ENCODE data around the gene DENND2A. TPM values are rescaled to one million over a fixed set of nuclear protein-coding genes. Genes with fewer than 3 reads are reported as not detected.
A peak's percentile ranks its signal among the peaks of the same experiment; 100 is the strongest.

The DENND2A gene
- total RNA-seq, 1 experiment from 2014 or later: not detected

DNA sequence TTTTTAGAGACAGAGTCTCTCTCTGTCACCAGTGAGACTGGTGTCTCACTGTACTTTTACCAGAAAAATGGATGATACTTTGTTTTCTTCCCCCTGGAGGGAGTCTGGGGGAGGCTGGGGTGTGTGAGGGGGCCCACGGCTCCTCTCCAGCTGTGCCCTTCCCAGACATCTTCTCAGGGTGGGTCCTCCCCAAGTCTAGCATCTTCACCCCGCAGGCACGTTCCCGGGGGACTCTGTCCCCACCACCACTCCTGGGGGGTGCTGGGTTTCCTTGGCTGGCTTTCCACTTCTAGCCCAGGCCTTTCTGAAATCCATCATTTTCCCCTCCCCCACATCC is 99.5 kb downstream of the DENND2A start:
- TF ChIP-seq CTCF (IDR thresholded peaks at IDR 0.05; ENCODE audit: unreplicated experiment): no peak
- Mint-ChIP-seq H3K36me3 (ENCODE audit: insufficient read depth, unreplicated experiment) (peaks cover 4% of the 10 kb centered on the region), H3K9me3 (ENCODE audit: low read depth, unreplicated experiment) (no peaks in the 10 kb centered on the region), H3K27ac (ENCODE audit: unreplicated experiment) (no peak overlapping the region), H3K4me1 (ENCODE audit: low read depth, unreplicated experiment) (peaks cover 19% of the 10 kb centered on the region), H3K27me3 (ENCODE audit: unreplicated experiment) (peaks cover 21% of the 10 kb centered on the region), H3K4me3 (ENCODE audit: low read depth, unreplicated experiment) (no peak overlapping the region)
- CTCF ChIA-PET: interaction anchor here (0.6 kb wide), 1 partner anchor 129 kb away, joined by 6 read pairs; no protein-coding TSS in a partner anchor
- intact Hi-C loops (cut with micrococcal nuclease; ENCODE audit: unreplicated experiment): no loop called here
- no peak for DNase-seq
- no TSS peak for BruUV-seq (replicated peaks)

DNA sequence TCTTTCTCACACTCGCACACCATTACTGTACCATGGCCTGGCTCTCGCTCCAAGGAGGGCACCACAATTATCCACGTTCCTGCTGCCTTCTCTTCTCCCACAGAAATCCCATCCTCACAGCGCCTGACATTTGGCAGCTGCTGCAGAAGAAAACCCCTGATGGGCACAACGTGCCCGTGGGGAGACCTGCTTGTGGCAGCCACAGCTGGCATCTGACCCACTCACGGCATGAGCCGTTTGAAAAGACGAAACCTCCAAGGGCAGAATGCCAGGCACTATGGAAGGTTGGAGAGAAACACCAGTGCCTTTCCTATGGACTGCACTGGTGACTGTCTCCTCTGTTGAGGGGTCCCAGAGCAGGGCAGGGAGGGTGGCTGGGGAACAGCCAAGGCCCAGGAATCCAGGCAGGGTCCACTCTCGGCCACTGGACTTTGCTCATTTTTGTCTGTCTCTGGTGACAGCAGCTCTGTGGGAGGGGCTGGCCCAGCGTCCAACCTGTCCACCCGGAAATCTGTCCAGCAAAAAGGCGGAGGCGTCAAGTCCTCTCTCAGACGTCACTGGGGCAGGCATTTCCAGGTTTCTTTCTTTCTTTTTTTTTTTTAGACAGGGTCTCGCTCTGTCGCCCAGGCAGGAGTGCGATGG is 100.4 kb downstream of the DENND2A start:
- DNase-seq: peak; percentile 32
- Mint-ChIP-seq H3K36me3 (ENCODE audit: insufficient read depth, unreplicated experiment) (peaks cover 4% of the 10 kb centered on the region), H3K27ac (ENCODE audit: unreplicated experiment) (no peak overlapping the region), H3K4me3 (ENCODE audit: low read depth, unreplicated experiment) (no peak overlapping the region), H3K9me3 (ENCODE audit: low read depth, unreplicated experiment) (no peaks in the 10 kb centered on the region), H3K27me3 (ENCODE audit: unreplicated experiment) (peaks cover 12% of the 10 kb centered on the region), H3K4me1 (ENCODE audit: low read depth, unreplicated experiment) (peaks cover 19% of the 10 kb centered on the region)
- no TSS peak for BruUV-seq (replicated peaks)
- TF ChIP-seq CTCF (IDR thresholded peaks at IDR 0.05; ENCODE audit: unreplicated experiment): no peak
- CTCF ChIA-PET: no interaction called here
- intact Hi-C loops (cut with micrococcal nuclease; ENCODE audit: unreplicated experiment): no loop called here

- Mint-ChIP-seq H3K4me3 (ENCODE audit: low read depth, unreplicated experiment) (no peak overlapping the region), H3K27me3 (ENCODE audit: unreplicated experiment) (peaks cover 11% of the 10 kb centered on the region), H3K9me3 (ENCODE audit: low read depth, unreplicated experiment) (no peaks in the 10 kb centered on the region), H3K4me1 (ENCODE audit: low read depth, unreplicated experiment) (peaks cover 19% of the 10 kb centered on the region), H3K36me3 (ENCODE audit: insufficient read depth, unreplicated experiment) (peaks cover 4% of the 10 kb centered on the region), H3K27ac (ENCODE audit: unreplicated experiment) (no peak overlapping the region)
- no TSS peak for BruUV-seq (replicated peaks)
- CTCF ChIA-PET: no interaction called here
- intact Hi-C loops (cut with micrococcal nuclease; ENCODE audit: unreplicated experiment): no loop called here
- no peak for DNase-seq
- TF ChIP-seq CTCF (IDR thresholded peaks at IDR 0.05; ENCODE audit: unreplicated experiment): no peak
These were observed 101.2 kb downstream of the DENND2A start for GRCh38 chr7:140539461-140539860.

GRCh38 chr7:140537750-140538482 is 102.7 kb downstream of the DENND2A start:
- Mint-ChIP-seq H3K27ac (ENCODE audit: unreplicated experiment) (no peak overlapping the region), H3K4me1 (ENCODE audit: low read depth, unreplicated experiment) (peaks cover 26% of the 10 kb centered on the region), H3K27me3 (ENCODE audit: unreplicated experiment) (peaks cover 22% of the 10 kb centered on the region), H3K4me3 (ENCODE audit: low read depth, unreplicated experiment) (no peak overlapping the region), H3K36me3 (ENCODE audit: insufficient read depth, unreplicated experiment) (peaks cover 1% of the 10 kb centered on the region), H3K9me3 (ENCODE audit: low read depth, unreplicated experiment) (no peaks in the 10 kb centered on the region)
- DNase-seq: no peak
- CTCF ChIA-PET: interaction anchor here (0.6 kb wide), 1 partner anchor 23 kb away, joined by 5 read pairs; no protein-coding TSS in a partner anchor
- TF ChIP-seq CTCF (IDR thresholded peaks at IDR 0.05; ENCODE audit: unreplicated experiment): no peak
- no TSS peak for BruUV-seq (replicated peaks)
- intact Hi-C loops (cut with micrococcal nuclease; ENCODE audit: unreplicated experiment): no loop called here
